Stimulated activated CD8-positive, alpha-beta memory T cell treated with anti-CD3 and anti-CD28 coated beads, Interleukin-7, amount 100 ng/mL, for 4 hours (primary cell): ENCODE data around the gene PTGER4.
"Not testable (repeated sequence)": the region's sequence is repeated elsewhere in the genome, so short reads cannot be mapped to it uniquely, and the experiment has no call there.

Experiments
- DNase-seq, 2 donors: peaks; one replicate each; pipeline ENCODE4 v3.0.0-alpha.2; 2020; ENCODE audit warnings: low read depth in 2 of 2

The PTGER4 gene

GRCh38 chr5:40689438-40689837, 9.7 kb downstream of the PTGER4 start:
- peak in 1 of 2 donors; percentile 46 for DNase-seq

GRCh38 chr5:40690267-40690666, 10.6 kb downstream of the PTGER4 start:
- no peak for DNase-seq

GRCh38 chr5:40691894-40692293, 12.2 kb downstream of the PTGER4 start:
- no peak for DNase-seq

GRCh38 chr5:40694433-40694832, 14.7 kb downstream of the PTGER4 start:
- no peak for DNase-seq

- no peak for DNase-seq
Measured at GRCh38 chr5:40700116-40700782, 20.5 kb downstream of the PTGER4 start.

GRCh38 chr5:40702027-40702426, 22.3 kb downstream of the PTGER4 start:
- not testable (repeated sequence) for DNase-seq

- DNase-seq: not testable (repeated sequence)
Measured at GRCh38 chr5:40705484-40705883, 25.8 kb downstream of the PTGER4 start.

GRCh38 chr5:40710575-40710974, 30.9 kb downstream of the PTGER4 start:
- DNase-seq: not testable (repeated sequence)

GRCh38 chr5:40714001-40714400, 34.3 kb downstream of the PTGER4 start:
- no peak for DNase-seq

- DNase-seq: no peak
Measured at GRCh38 chr5:40716000-40716399, 36.3 kb downstream of the PTGER4 start.

- no peak for DNase-seq
Measured at GRCh38 chr5:40716590-40716989, 36.9 kb downstream of the PTGER4 start.

GRCh38 chr5:40717281-40717680, 37.6 kb downstream of the PTGER4 start:
- DNase-seq: no peak

- DNase-seq: no peak
Measured at GRCh38 chr5:40720069-40720468, 40.4 kb downstream of the PTGER4 start.

GRCh38 chr5:40722497-40722911, 42.8 kb downstream of the PTGER4 start:
- DNase-seq: not testable (repeated sequence)

GRCh38 chr5:40733434-40733833, 53.7 kb downstream of the PTGER4 start:
- no peak for DNase-seq

- no peak for DNase-seq
Measured at GRCh38 chr5:40733879-40734563, 54.3 kb downstream of the PTGER4 start.

GRCh38 chr5:40734986-40735385, 55.3 kb downstream of the PTGER4 start:
- DNase-seq: no peak

GRCh38 chr5:40735609-40736008, 55.9 kb downstream of the PTGER4 start:
- DNase-seq: no peak

- DNase-seq: no peak
Measured at GRCh38 chr5:40736103-40736875, 56.6 kb downstream of the PTGER4 start.

GRCh38 chr5:40738502-40738901, 58.8 kb downstream of the PTGER4 start:
- DNase-seq: no peak
